Measurements from ENCODE around the gene COPE.
A peak's percentile ranks its signal among the peaks of the same experiment; 100 is the strongest.

COPE gene

DNA sequence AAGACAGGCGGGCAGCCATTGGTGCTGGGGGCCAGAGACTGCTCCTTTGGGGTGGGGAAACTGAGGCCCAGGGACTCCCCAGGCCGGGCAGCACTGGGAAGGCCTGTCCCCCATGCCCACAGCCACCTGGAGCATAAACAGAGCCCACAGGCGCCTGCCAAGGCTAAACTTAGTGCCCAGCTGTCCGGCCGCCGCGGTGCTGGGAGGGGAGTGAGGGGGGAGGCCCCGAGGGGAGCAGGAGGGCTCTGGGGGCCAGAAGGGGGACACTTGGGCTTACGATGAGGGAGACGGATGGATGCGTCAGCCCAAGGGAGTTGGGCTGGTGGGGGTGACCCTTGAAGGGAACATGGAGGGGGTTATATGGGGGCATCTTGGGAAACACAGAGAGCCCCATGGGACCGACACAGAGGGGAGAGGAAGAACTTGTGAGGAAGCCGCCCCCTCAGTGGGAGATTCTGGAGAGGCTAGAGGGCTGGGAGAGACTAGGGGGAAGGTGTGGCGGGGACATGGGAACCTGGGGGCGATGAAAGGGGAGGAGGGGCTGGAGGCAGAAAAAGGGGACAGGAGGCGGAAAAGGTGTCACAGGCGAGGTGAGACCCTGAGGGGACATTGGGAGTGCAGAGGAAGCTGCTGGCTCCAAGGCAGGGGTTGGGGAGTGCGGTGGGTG lies 25.5 kb downstream of the COPE start:
- no peak for TF ChIP-seq CTCF (IDR thresholded peaks at IDR 0.05; ENCODE audit: low read depth, low read length)
- DNase-seq (ENCODE audit: low read depth in 2 of 2): no peak
- H3K4me3 ChIP-seq (replicated peaks in 1 of 2; ENCODE audit: low read depth in 2 of 2, low read length in 2 of 2): no peak overlapping the region

DNA sequence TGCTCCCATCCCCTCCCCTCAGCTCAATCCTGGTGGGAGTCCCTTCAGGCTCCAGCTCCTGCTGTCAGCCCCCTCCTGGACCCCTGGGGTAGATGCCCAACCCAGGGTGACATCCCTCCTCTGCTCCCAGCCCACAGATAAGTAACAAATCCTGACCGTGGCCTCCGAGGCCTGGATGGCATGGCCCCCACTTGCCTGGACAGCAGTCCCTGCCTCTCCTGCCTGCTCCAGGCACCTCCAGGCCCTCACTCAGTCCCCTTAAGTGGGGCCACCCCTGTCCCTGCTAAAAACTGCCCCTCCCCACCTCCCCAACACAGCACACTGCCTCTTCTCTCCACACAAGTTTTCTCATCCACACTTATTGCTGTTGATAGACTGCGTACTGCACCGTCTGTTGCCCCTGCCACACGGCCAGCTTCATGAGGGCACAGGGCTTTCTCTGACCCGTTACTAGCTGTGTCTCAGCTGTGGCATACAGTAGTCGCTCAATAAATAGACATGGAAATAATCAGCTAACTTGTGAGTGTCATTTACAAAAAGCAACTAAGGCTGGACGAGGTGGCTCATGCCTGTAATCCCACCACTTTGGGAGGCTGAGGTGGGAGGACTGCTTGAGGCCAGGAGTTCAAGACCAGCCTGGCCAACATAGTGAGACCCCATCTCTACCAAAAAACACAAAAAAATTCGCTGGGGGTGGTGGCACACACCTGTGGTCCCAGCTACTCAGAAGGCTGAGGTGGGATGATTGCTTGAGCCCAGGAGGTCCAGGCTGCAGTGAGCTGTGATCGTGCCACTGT lies 29.0 kb downstream of the COPE start:
- no peak overlapping the region for H3K4me3 ChIP-seq (replicated peaks in 1 of 2; ENCODE audit: low read depth in 2 of 2, low read length in 2 of 2)
- no peak for TF ChIP-seq CTCF (IDR thresholded peaks at IDR 0.05; ENCODE audit: low read depth, low read length)
- no peak for DNase-seq (ENCODE audit: low read depth in 2 of 2)

DNA sequence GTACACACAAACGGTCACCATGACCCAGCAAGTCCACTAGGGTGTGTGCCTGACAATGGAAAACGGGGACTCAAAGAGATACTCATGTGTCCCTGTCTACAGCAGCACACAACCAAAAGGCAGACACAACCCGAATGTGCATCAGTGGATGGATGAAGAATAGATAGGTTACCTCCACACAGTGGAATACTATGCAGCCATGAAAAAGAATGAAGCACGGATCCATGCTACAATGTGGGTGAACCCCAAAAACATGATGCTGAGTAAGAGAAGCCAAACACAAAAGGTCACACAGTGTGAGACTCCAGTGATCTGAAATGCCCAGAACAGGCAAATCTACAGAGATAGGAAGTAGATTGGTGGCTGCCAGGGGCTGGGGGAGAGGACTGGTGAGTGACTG lies 32.2 kb downstream of the COPE start:
- TF ChIP-seq CTCF (IDR thresholded peaks at IDR 0.05; ENCODE audit: low read depth, low read length): no peak
- no peak for DNase-seq (ENCODE audit: low read depth in 2 of 2)

GRCh38 chr19:18883526-18884304 lies 35.5 kb downstream of the COPE start:
- TF ChIP-seq CTCF (IDR thresholded peaks at IDR 0.05; ENCODE audit: low read depth, low read length): no peak
- no peak overlapping the region for H3K4me3 ChIP-seq (replicated peaks in 1 of 2; ENCODE audit: low read depth in 2 of 2, low read length in 2 of 2)
- no peak for DNase-seq (ENCODE audit: low read depth in 2 of 2)

More for the DNA sequence above, 32.2 kb downstream of the COPE start:
- H3K4me3 ChIP-seq (replicated peaks in 1 of 2; ENCODE audit: low read depth in 2 of 2, low read length in 2 of 2): no peak overlapping the region

GRCh38 chr19:18881491-18881890 lies 37.7 kb downstream of the COPE start:
- no peak for DNase-seq (ENCODE audit: low read depth in 2 of 2)
- no peak overlapping the region for H3K4me3 ChIP-seq (replicated peaks in 1 of 2; ENCODE audit: low read depth in 2 of 2, low read length in 2 of 2)
- no peak for TF ChIP-seq CTCF (IDR thresholded peaks at IDR 0.05; ENCODE audit: low read depth, low read length)

DNA sequence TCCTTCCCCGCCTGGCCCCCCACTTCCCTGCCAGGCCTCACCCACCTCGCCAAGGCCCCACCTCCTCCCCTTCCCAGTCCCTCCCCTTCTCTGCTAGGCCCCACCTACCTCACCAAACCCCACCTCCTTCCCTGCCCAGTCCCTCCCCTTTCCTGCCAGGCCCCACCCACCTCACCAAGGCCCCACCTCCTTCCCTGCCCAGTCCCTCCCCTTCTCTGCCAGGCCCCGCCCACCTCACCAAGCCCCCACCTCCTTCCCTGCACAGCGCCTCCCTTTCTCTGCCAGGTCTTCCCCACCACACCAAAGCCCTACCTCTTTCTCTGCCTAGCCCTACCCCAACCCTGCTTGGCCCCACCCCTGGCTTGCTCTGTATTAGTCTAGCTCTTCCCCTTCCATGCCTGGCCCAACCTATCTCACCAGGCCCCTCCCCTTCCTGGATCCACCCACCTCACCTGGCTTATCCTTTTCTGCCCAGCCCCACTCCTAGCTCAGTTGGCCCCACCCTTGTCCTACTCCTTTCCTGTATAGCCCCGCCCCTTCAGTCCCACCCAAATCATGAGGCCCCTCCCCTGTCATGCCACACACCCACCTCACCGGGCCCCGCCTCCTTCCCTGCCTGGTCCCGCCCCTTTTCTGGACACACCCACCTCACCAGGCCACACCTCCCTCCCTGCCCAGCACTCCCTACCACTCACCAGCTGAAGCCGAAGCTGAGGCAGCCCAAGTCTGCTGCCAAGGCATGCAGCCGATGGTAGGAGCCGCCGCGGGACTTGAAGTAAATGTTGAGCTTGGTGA lies 39.4 kb downstream of the COPE start:
- no peak overlapping the region for H3K4me3 ChIP-seq (replicated peaks in 1 of 2; ENCODE audit: low read depth in 2 of 2, low read length in 2 of 2)
- DNase-seq (ENCODE audit: low read depth in 2 of 2): peak; percentile 16 to 24
- no peak for TF ChIP-seq CTCF (IDR thresholded peaks at IDR 0.05; ENCODE audit: low read depth, low read length)

All from cardiac fibroblast (primary cell).